Brain microvascular endothelial cell (primary cell): Measurements from ENCODE around the gene KPNA5.

ENCODE experiments used
- DNase-seq: peaks from one replicate; pipeline ENCODE4 v3.0.0-alpha.2; 2020
- H3K27ac ChIP-seq: fragments of 250-450 bp; sonication (Bioruptor Pico); 2 replicates; pipeline ENCODE4 v1.5.1; 2020; ENCODE audit warnings: mild to moderate bottlenecking, moderate library complexity
- H3K27me3 ChIP-seq: fragments of 250-450 bp; sonication (Bioruptor Pico); replicated peaks from 2 replicates; pipeline ENCODE4 v1.5.1; 2020; ENCODE audit warnings: mild to moderate bottlenecking
- H3K36me3 ChIP-seq: fragments of 250-450 bp; sonication (Bioruptor Pico); replicated peaks from 2 replicates; pipeline ENCODE4 v1.5.1; 2020; ENCODE audit warnings: mild to moderate bottlenecking
- H3K4me3 ChIP-seq: 2 replicates; pipeline ENCODE4 v1.5.1; 2011; ENCODE audit warnings: low read depth, mild to moderate bottlenecking, control low read depth, low read length, moderate library complexity
- CTCF ChIP-seq: IDR thresholded peaks from 2 replicates; pipeline ENCODE4 v1.5.1; 2011; ENCODE audit warnings: low read depth, mild to moderate bottlenecking, moderate library complexity, low read length, control low read depth, inconsistent platforms; ENCODE audit errors: missing control alignments
- in situ Hi-C: cut with HindIII; loops from 2 replicates; pipeline ENCODE4 v1.10.0; 2017; ENCODE audit warnings: low sequenced_read_pairs, low pct_ligation_motif_present

KPNA5 gene

GRCh38 chr6:116764961-116765841 is 84.2 kb downstream of the KPNA5 start, which contains the start of gene FAM162B:
TSS of gene FAM162B (minus strand) at chr6:116765719. CDS start at chr6:116765576, 143 bp downstream.
- no peak for TF ChIP-seq CTCF

GRCh38 chr6:116766506-116767176 is 85.6 kb downstream of the KPNA5 start:
- no peaks in the 10 kb centered on the region for H3K27me3 ChIP-seq
- no peaks in the 10 kb centered on the region for H3K36me3 ChIP-seq
- DNase-seq, result no peak
- H3K27ac ChIP-seq, result no peak overlapping the region
- no peak for TF ChIP-seq CTCF
- H3K4me3 ChIP-seq, result no peak overlapping the region
- in situ Hi-C loops, result no loop called here

More at GRCh38 chr6:116764961-116765841, 84.2 kb downstream of the KPNA5 start, which contains the start of gene FAM162B:
- peak; percentile 14 for DNase-seq
- in situ Hi-C loops, result no loop called here
- Histone ChIP-seq H3K36me3 (no peaks in the 10 kb centered on the region), H3K27ac (no peak within 1 kb of the TSS), H3K27me3 (no peaks in the 10 kb centered on the region), H3K4me3 (peak within 1 kb of the TSS; percentile 68)

- Histone ChIP-seq H3K27ac (no peak overlapping the region), H3K27me3 (no peaks in the 10 kb centered on the region), H3K4me3 (no peak overlapping the region), H3K36me3 (no peaks in the 10 kb centered on the region)
- in situ Hi-C loops, result no loop called here
- no peak for DNase-seq
- no peak for TF ChIP-seq CTCF
These were observed 86.7 kb downstream of the KPNA5 start for GRCh38 chr6:116767715-116768114.

GRCh38 chr6:116772450-116772849 is 91.4 kb downstream of the KPNA5 start:
- Histone ChIP-seq H3K36me3 (no peaks in the 10 kb centered on the region), H3K4me3 (no peak overlapping the region), H3K27me3 (no peaks in the 10 kb centered on the region), H3K27ac (no peak overlapping the region)
- in situ Hi-C loops, result no loop called here
- no peak for TF ChIP-seq CTCF
- DNase-seq, result no peak

GRCh38 chr6:116773886-116774285 is 92.9 kb downstream of the KPNA5 start:
- DNase-seq, result peak; percentile 17
- Histone ChIP-seq H3K36me3 (no peaks in the 10 kb centered on the region), H3K27ac (no peak overlapping the region), H3K27me3 (no peaks in the 10 kb centered on the region), H3K4me3 (no peak overlapping the region)
- in situ Hi-C loops, result no loop called here
- TF ChIP-seq CTCF, result no peak
